ENCODE measurements around the gene SLC7A6.
"Not testable (repeated sequence)": the region's sequence is repeated elsewhere in the genome, so short reads cannot be mapped to it uniquely, and the experiment has no call there.

The SLC7A6 gene

GRCh38 chr16:68284847-68285246 lies 20.5 kb downstream of the SLC7A6 start:
- DNase-seq, result peak; percentile 83

DNA sequence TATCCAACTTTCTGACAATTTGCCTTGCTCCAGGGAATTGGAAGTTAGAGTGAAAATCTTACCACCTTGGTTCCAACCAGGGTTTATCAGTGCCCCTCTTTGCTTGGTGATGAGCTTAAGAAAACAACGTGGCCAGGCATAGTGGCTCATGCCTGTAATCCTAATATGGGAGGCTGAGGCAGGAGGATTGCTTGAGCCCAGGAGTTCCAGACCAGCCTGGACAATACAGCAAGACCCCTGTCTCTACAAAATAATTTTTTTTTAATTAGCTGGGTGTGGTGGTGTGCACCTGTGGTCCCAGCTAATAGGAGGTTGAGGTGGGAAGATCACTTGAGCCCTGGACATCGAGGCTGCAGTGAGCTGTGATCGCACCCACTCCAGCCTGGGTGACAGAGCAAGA lies 21.4 kb downstream of the SLC7A6 start:
- no peak for DNase-seq

GRCh38 chr16:68286153-68287074 lies 22.1 kb downstream of the SLC7A6 start:
- DNase-seq, result no peak

GRCh38 chr16:68287276-68288251 lies 23.2 kb downstream of the SLC7A6 start:
- no peak for DNase-seq

DNA sequence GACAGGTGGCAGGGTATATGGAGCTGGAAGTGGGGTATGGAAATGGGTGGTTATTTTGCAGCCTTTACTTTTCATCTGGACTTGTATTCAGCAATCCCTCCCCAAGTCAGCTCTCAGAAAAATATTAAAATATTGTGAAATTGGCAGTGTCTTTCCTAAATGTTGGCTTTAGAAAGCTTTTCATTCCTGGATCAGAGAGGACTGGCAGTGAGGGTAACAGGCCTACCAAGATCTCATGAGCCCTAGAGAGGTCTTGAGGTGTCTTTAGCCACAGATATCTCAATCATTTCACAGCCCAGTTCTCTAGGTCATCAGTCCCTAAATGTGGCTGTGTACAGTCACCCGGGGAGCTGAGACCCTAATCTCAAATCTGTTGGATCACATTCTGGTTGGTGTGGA lies 23.9 kb downstream of the SLC7A6 start:
- DNase-seq, result no peak

- DNase-seq, result not testable (repeated sequence)
Measured at GRCh38 chr16:68288796-68289195, 24.5 kb downstream of the SLC7A6 start.

- no peak for DNase-seq
Measured at GRCh38 chr16:68289202-68289601, 24.9 kb downstream of the SLC7A6 start.

DNA sequence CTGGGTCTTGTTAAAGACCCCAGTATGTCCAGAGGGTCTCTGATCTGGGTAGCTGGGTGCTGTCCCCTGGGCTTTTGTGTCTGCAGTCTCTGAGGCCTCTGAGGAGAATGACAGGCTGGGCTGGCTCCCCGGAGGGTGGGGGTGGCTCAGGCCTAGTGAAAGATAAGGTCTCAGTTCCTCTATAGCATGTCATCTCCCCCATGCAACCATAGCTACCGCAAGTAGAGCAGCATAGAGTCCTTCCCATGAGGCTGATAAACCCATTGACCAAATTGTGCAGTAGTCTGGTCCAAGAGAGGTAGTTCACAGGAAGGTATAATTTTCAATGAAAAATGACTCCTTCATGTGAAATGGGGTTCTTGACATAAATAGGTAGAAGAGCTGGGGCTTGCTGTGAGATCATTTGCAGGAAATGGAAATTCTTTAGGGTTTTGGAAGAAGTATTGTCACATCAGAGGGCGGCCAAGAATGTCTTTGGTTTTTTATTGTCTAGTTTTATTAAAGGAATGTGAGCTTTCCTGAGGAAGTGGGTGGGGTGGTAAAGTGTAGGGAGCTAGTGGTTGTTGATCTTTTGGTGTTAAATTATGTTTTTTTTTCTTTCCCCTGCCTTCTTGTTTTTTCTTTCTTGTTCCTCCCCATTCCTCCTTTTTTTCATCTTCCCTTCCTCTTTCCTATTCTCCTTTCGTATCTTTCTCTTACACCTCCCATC lies 25.4 kb downstream of the SLC7A6 start:
- DNase-seq, result no peak

GRCh38 chr16:68290450-68290849 lies 26.1 kb downstream of the SLC7A6 start:
- DNase-seq, result no peak

DNA sequence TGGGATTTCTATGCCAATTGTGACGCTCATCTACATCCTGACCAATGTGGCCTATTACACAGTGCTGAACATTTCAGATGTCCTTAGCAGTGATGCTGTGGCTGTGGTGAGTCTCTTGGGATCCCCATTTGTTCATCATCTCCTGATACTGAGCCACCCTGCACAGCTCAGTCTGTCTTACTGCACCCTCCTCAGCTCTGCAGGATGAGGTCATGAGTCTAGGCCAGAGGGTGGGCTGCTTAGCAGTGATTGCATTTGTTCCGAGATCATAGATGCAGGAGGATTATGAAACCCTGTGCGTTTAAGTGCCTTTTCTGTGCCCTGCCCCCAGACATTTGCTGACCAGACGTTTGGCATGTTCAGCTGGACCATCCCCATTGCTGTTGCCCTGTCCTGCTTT lies 26.9 kb downstream of the SLC7A6 start:
- DNase-seq, result no peak

DNA sequence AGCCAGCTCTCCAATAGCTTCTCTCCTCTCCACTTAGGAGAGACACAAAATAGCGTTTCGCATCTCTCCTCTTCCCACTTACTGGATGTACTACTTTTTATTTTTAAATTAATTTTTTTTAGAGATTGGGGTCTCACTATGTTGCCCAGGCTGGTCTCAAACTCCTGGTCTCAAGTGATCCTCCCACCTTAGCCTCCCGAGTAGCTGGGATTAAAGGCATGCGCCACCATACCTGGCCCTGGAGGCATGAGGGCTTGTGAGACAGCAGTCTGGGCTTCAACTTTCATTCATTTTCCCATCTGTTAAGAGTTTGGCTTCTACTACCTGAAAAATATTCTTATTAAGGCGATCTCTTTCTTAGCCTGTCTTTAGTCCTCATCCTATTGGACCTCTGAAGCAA lies 28.1 kb downstream of the SLC7A6 start:
- no peak for DNase-seq

GRCh38 chr16:68296291-68296690 lies 32.0 kb downstream of the SLC7A6 start:
- DNase-seq, result no peak

DNA sequence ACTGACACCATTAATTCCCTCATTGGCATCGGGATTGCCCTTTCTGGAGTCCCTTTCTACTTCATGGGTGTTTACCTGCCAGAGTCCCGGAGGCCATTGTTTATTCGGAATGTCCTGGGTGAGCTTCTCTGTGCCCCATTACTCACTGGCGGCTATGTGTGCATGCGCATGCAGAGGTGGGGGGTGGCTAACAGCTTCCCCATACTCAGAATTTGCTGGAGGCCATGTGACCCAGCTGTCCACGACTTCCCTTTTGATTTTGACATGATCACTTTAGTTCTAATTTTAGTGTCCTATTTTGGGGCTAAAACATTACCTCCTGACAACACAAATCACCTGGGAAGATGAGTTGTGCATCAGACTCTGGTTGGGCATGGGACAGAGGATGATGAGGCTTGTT lies 32.4 kb downstream of the SLC7A6 start:
- DNase-seq, result no peak

DNA sequence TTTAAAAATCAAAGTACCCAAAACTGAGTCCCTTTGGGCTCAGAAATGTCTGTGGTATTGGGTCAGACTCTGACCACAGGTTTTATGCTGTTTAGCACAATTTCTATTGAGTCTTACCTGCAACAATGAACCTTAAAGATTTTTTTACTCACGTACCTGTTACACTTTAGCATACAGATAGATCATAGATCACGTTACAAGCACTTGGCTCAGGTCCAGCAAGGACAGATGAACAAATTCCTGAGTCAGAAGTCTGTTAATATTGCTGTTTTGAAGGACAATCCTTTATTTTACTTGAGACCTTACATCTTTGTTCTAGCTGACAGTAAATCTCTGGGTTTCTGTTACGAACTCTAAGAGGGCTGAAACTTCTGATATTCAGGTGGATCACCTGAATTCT lies 33.6 kb downstream of the SLC7A6 start:
- DNase-seq, result no peak

DNA sequence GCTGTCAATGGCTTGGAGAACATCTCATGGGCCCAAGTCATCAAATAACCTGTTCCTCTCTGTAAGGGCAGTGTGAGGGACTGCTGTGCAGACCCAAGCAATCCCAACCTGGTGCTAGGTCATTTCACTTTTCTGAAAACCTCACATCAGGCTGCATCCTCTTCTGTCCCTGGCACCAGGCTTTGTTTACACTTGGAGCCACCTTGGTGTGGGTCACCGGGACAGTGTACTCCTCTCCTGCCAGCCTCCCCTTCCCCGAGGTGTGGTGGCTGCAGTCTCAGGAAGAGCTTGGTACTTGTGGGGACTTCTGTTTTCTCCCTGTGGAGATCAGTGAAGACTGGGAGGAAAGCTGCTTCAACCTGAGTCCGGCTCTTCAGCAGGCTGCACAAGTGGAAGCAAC lies 34.0 kb downstream of the SLC7A6 start:
- no peak for DNase-seq

DNA sequence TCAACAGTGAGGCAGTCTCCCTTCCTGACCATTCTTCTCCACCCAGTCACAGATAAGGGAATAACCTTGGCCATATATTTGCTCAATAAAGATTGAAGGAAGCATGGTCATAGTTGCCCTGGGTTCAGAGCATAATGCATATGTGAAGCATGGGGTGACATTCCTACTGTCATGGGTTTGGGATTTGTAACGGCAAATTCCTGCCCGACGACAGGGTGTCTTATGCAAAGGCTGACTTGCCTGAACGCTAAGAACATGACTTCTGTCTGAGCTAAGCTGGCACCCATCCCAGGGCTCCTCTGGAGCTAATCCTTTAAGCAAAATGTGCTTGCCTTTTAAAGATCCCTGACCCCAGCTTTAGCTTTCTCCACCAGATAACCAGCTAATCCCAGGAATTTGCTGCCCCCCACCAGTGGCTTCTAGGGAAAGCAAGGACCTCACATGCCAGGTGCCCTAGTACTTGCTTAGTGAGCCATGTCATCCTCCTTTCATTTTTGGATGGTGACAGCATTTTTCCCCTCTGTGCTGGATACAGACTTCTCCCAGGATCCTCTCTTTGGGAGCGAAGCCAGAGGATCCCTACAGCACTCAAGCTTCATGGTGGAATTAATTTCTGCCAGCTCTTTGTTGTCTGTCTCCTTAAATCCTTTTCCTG lies 34.7 kb downstream of the SLC7A6 start:
- DNase-seq, result no peak

DNA sequence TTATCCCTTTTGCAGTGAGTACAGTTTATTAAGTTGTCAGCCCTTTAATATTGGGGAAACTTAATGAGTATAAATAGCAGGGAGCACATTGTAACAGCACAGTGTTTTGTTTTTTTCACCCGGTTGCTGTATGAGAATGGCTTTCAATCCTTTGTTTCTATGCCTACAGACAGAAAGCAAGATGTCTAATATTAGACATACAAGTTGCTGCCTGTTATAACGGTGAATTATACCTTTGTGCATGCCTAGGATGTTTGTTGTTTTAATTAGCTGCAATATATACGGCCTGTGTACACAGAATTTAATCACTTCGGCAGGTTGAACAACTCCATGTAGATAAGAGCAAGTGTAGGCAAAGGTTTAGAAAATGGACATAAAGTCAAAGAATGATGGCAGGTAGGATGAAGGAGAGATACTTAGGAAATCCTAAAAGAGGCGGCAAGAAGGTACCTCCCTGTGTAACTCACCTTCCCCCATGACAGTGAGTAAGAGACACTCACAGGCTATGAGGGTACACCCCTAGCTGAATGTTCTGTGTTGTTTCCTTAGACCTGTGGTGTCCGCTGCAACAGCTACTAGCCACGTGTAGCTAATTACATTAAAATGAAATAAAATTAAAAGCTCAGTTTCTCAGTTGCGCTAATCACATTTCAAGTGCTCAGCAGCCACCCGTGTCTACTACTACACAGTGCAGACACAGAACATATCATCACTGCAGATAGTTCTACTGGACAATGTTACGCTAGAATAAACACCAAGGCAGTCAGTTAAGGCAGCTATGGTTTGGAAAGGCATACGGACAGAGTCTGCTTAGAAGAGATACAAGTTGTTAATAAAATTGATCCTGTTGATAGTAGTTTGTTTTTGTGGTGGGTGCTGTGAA lies 35.5 kb downstream of the SLC7A6 start:
- no peak for DNase-seq

GRCh38 chr16:68300734-68301459 lies 36.6 kb downstream of the SLC7A6 start:
- no peak for DNase-seq

GRCh38 chr16:68306633-68307032 lies 42.3 kb downstream of the SLC7A6 start:
- DNase-seq, result no peak

DNA sequence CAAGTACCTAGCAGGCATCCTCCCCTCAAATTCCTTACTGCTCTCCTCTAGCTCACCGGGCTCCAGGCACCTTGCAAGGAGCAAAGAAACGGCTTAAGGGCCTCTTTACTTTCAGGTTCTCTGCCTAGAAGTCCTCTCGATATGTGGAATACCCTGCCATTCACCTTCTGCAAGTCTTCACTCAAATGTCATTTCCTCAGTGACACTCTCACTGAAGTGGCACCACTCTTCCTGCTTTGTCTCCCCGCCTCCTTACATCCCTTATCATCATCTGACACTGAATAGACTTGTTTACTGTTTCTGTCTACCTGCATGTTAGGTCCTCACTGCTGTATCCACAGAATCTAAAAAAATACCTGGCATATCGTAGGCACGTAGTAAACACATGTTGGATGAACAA lies 45.5 kb downstream of the SLC7A6 start:
- DNase-seq, result no peak

DNA sequence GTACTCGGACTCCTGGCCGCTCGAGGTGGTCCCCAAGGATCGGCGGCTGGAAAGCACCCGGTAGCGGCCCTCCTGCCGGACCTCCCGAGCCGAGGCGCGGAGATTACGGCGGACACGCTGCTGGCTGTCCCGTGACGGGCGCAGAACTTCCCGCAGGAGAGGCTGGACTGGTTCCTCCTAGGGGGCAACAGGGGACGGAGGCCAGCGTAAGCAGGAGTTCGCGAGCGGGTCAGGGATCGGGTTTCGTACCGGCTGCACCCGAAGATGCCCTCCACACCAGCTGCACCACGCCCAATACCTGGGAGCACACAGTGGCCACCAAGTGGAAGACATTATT lies 46.1 kb downstream of the SLC7A6 start:
- DNase-seq, result no peak

Data from RPMI8226 (cell line).